Measurements from ENCODE around the gene TRPC4AP.

Gene TRPC4AP

GRCh38 chr20:34956751-34957472, 135.7 kb downstream of the TRPC4AP start:
- DNase-seq, result no peak

GRCh38 chr20:34956041-34956458, 136.6 kb downstream of the TRPC4AP start:
- DNase-seq, result no peak

GRCh38 chr20:34955231-34956040, 137.2 kb downstream of the TRPC4AP start, which contains the start of the genes GSS and MYH7B:
TSS of gene GSS (minus strand) at chr20:34955806. CDS start at chr20:34951852, 3,954 bp downstream.
TSS of gene MYH7B (plus strand) at chr20:34955868. CDS start at chr20:34978006, 22,138 bp downstream.
- peak; percentile 92 to 97 (median 96) for DNase-seq

DNA sequence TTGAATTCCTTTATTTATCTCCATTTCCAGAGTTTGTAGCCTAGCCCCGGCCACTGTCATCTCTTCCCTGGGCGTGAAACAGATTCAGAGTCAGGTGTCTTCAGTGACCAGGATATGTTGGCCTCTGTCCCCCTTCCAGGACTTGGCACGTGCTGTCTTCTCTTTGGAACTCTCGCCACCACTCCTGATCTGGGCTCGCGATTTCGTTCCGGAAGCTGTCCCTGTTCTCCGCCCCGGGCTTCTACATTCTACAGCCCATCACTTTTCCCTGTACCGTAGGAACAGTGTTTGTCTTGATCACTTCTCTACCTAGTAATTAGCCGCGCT, 137.7 kb downstream of the TRPC4AP start:
- no peak for DNase-seq

GRCh38 chr20:34953960-34954359, 138.6 kb downstream of the TRPC4AP start:
- DNase-seq, result no peak

DNA sequence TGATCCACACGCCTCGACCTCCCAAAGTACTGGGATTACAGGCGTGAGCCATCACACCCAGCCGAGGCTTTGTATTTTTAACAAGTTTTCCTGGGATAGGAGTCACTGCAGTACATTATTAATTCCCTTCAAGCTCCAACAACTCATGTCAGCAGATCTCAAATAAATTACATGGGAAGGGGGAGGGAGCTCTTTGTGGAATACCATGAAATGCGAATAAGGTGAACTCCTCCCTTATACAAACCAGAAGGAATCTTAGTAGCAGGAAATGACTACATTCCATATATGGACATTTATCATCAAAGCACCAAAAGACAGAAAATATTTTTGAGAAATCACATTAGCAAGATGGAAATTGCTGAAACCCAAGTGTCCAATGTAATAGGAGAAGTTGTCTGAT, 139.9 kb downstream of the TRPC4AP start:
- no peak for DNase-seq

Data from activated naive CD4-positive, alpha-beta T cell (primary cell).